Ovary (tissue), 10 donors: Measurements from ENCODE around the gene RARS2. TPM values are rescaled to one million over a fixed set of nuclear protein-coding genes. Genes with fewer than 3 reads are reported as not detected.

Experiments
- DNase-seq, 5 donors: peaks; one replicate each; pipeline ENCODE4 v3.0.0-alpha.2; 2019 to 2020
- H3K27ac ChIP-seq, 2 donors: fragments of 200-600 bp; one replicate each; pipeline versions ENCODE4 v1.5.1 to v1.8.0; 2019 to 2022
- H3K27me3 ChIP-seq: fragments of 200-600 bp; one replicate; pipeline ENCODE4 v1.8.0; 2022
- H3K36me3 ChIP-seq: fragments of 200-600 bp; sonication (generic); one replicate; pipeline ENCODE4 v1.5.1; 2019
- H3K4me1 ChIP-seq: one replicate; pipeline ENCODE4 v1.8.1; 2013; ENCODE audit warnings: mild to moderate bottlenecking, moderate library complexity; ENCODE audit not compliant: insufficient read depth
- H3K4me3 ChIP-seq: fragments of 200-600 bp; sonication (generic); one replicate; pipeline ENCODE4 v1.5.1; 2017
- H3K9me3 ChIP-seq, 2 donors: fragments of 200-600 bp in 1 of 2; sonication (generic) in 1 of 2; one replicate each; pipeline versions ENCODE4 v1.5.1 to v1.8.1; 2013 to 2019; ENCODE audit warnings: mild to moderate bottlenecking in 1 of 2, moderate library complexity in 1 of 2
- EP300 ChIP-seq: sonication (generic); formaldehyde crosslinking; IDR thresholded peaks from one replicate; pipeline ENCODE4 v1.6.1; 2017; ENCODE audit warnings: antibody characterized with exemption
- POLR2A ChIP-seq: fragments of 450-650 bp; IDR thresholded peaks from one replicate; pipeline ENCODE4 v1.6.1; 2017; ENCODE audit warnings: antibody characterized with exemption, mild to moderate bottlenecking, moderate library complexity
- WGBS, 3 donors: extraction: QIAGEN DNeasy Blood & Tissue Kit in 1 of 3; methylation state at CpG; one replicate each; pipeline versions ENCODE4 v1.1.5 to v1.1.7; 2013 to 2017; 5-methylcytosine and 5-hydroxymethylcytosine counted together
- intact Hi-C, 4 donors: fragments of 100-400 bp; cut with DNase I; formaldehyde crosslinking; loops; one replicate each; pipeline versions ENCODE4 v1.11.0 to v1.15.1; 2022 to 2023
- long read RNA-seq, 3 donors: library from polyadenylated mRNA in 2 of 3; unstranded in 2 of 3; transcript quantifications; one replicate each; pipeline ENCODE4 v2.0.0 and lab custom pipeline, GENCODE V29; 2021 to 2026
- polyA plus RNA-seq, 2 donors: library from polyadenylated mRNA; stranded (reverse); fragments of 200-250 nt in 1 of 2; fragments of 350-450 nt in 1 of 2; fragmentation: Illumina TruSeq in 1 of 2; extraction: RNeasy Lipid Tissue Mini Kit (QIAGEN cat#74804) in 1 of 2; gene quantifications; one replicate each; pipeline ENCODE4 v1.2.3, GENCODE V29; 2013 to 2014
- total RNA-seq, 7 donors: library from RNA; depleted of rRNA in 2 of 7; stranded (reverse); fragments of >200 nt in 2 of 7; fragmentation: NEBNext Ultra II Directional in 3 of 7; extraction: Animal tissue kit (Norgen Biotek cat#: 25700) in 3 of 7; gene quantifications; one replicate each; pipeline versions ENCODE4 v1.1.0 to v1.2.4, GENCODE V29; 2016 to 2023
- TF ChIP-seq, protein P1 (sequence below), 3 donors: fragments of 450-650 bp in 2 of 3; fragments of 200-600 bp in 1 of 3; IDR thresholded peaks; one replicate each; pipeline versions ENCODE4 v1.5.1 to v1.8.0; 2016 to 2022; ENCODE audit warnings: antibody characterized with exemption in 3 of 3, mild to moderate bottlenecking in 1 of 3
- donor health status: DM: no; HTN: no; CAD: no; lungs with moderate emphysema.
- donor health status: DM: no; HTN: no; CAD: no.
- donor health status: Bipolar disorder and iron deficiency.
- donor health status: DM: yes; HTN: yes; CAD: no.
- donor health status: DM: no; HTN: no; CAD: no.
- donor health status: DM: yes; HTN: yes; CAD: no.

RARS2 gene, protein sequence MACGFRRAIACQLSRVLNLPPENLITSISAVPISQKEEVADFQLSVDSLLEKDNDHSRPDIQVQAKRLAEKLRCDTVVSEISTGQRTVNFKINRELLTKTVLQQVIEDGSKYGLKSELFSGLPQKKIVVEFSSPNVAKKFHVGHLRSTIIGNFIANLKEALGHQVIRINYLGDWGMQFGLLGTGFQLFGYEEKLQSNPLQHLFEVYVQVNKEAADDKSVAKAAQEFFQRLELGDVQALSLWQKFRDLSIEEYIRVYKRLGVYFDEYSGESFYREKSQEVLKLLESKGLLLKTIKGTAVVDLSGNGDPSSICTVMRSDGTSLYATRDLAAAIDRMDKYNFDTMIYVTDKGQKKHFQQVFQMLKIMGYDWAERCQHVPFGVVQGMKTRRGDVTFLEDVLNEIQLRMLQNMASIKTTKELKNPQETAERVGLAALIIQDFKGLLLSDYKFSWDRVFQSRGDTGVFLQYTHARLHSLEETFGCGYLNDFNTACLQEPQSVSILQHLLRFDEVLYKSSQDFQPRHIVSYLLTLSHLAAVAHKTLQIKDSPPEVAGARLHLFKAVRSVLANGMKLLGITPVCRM
- total RNA-seq (10 to 100 TPM; 14.0 to 30.6 (median 24.6) TPM), polyA plus RNA-seq (10 to 100 TPM; 18.8 to 40.4 TPM)
- long read RNA-seq, donor 1, transcript RARS2-201 (20 exons, 1,818 nt): major isoform, 61 of 185 reads
- long read RNA-seq, donor 1, partial matches to known transcripts: 60 of 185 reads
- long read RNA-seq, donor 1, other reads (novel, unspliced or antisense): 64 of 185 reads
- long read RNA-seq, donor 2, transcript RARS2-201 (20 exons, 1,818 nt): major isoform, 11 of 109 reads
- long read RNA-seq, donor 2, partial matches to known transcripts: 81 of 109 reads
- long read RNA-seq, donor 2, other reads (novel, unspliced or antisense): 17 of 109 reads
- long read RNA-seq, donor 3, transcript RARS2-201 (20 exons, 1,818 nt): major isoform, 26 of 68 reads
- long read RNA-seq, donor 3, partial matches to known transcripts: 3 of 68 reads
- long read RNA-seq, donor 3, other reads (novel, unspliced or antisense): 39 of 68 reads

DNA sequence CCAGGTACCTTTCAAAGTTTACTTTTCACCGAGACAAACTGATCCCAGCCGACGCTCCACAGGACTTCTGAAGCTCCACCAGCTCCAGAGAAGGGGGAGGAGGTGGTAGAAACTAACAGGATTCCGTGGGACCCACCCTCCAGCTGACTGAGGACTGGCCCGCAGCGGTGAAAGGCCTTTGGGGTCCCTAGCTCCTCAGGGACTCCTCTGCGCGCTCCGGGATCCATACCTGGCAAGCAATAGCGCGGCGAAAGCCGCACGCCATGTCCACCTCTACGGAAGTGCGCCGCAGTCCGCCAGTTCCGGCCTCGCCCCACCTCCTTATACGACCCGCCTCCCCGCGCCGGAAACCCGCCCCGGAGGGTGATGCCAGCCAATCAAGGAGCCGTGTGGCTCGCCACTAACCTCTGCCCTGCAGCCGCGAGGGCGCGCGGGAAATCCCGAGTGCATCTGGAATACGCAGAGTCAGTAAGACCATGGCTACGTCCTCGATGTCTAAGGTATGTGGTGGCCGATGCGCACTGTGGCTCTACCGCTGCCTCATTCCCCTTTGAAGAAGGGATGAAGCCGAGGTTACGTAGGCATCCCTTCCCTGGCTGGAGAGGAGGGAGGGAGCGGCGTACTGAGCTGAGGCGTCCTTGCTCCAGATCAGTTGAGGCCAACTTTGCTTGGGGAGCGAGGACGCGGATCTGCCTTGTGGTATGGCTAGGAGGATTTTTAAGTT, at the start of gene RARS2, which contains the start of gene ORC3:
Gene RARS2 (minus strand): TSS at position 295 of the 724 bp plus-strand sequence. CDS start 30 bp downstream, at position 265.
Gene ORC3 (plus strand): TSS at position 443 of the 724 bp plus-strand sequence. CDS start 34 bp downstream, at position 477.
- H3K9me3 ChIP-seq: no peaks in the 10 kb centered on the region
- H3K4me3 ChIP-seq: peak within 1 kb of the TSS; percentile 52
- H3K27me3 ChIP-seq: no peaks in the 10 kb centered on the region
- H3K27ac ChIP-seq: peak within 1 kb of the TSS in 1 of 2 donors; percentile 37
- intact Hi-C loops: loop anchor here in 1 of 4 donors (10.0 kb wide), 2 partner anchors 185 to 435 kb away; partner anchors contain the start of genes CFAP206 and ZNF292
- TF ChIP-seq POLR2A (peak; percentile 83), EP300 (no peak)
- H3K36me3 ChIP-seq: no peaks in the 10 kb centered on the region
- 0% methylated on average over 48 to 49 of the region's 49 CpGs for WGBS, 3 donors
- H3K4me1 ChIP-seq: peaks cover 20% of the 10 kb centered on the region
- peak; percentile 94 to 97 (median 96) for DNase-seq

DNA sequence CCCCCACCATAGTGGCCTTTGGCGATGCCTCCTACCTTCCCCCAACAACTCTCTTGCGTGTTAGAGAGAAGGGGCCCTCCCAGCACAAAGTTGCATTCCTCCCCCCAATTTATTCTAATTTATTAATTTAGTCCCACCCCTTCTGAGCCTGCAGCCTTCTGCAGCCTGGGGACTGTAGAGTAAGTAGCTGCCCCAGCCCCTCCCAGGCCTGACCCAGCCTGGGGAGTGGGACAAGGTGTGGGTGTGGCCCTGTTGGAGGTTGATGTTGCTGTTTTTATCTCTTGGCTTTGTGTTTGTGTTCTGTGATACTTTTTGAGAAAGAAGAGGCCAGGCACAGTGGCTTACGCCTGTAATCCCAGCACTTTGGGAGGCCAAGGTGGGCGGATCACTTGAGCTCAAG, 49.6 kb upstream of the RARS2 start:
- TF ChIP-seq EP300: no peak
- intact Hi-C loops: no loop called here
- Histone ChIP-seq H3K9me3 (no peaks in the 10 kb centered on the region), H3K4me3 (no peak overlapping the region), H3K4me1 (no peaks in the 10 kb centered on the region), H3K27me3 (no peaks in the 10 kb centered on the region), H3K27ac (no peak overlapping the region), H3K36me3 (no peaks in the 10 kb centered on the region)
- WGBS, 3 donors: 96 to 98% (median 96%) methylated on average over 4 of the region's 4 CpGs
- DNase-seq: no peak

DNA sequence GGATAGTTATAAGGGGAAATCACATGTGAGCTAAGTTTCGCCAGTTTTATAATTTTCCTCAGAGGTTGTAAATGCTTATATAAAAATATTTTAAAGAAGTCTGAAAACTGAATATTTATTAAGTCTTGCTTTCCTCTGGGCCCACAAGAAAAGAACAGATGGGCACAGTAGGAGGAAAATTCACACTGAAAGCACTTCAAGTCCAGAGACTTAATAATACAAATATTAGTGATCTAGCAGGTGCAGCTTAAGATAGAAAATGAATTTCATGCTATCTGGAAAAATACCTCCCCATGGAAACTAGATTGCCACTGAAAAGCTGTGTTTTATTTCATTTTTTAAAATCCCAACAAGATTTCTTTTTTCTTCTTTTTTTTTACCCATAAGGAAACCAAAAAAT, 47.3 kb upstream of the RARS2 start:
- TF ChIP-seq, protein P1, sequence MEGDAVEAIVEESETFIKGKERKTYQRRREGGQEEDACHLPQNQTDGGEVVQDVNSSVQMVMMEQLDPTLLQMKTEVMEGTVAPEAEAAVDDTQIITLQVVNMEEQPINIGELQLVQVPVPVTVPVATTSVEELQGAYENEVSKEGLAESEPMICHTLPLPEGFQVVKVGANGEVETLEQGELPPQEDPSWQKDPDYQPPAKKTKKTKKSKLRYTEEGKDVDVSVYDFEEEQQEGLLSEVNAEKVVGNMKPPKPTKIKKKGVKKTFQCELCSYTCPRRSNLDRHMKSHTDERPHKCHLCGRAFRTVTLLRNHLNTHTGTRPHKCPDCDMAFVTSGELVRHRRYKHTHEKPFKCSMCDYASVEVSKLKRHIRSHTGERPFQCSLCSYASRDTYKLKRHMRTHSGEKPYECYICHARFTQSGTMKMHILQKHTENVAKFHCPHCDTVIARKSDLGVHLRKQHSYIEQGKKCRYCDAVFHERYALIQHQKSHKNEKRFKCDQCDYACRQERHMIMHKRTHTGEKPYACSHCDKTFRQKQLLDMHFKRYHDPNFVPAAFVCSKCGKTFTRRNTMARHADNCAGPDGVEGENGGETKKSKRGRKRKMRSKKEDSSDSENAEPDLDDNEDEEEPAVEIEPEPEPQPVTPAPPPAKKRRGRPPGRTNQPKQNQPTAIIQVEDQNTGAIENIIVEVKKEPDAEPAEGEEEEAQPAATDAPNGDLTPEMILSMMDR (IDR thresholded peaks at IDR 0.05): no peak
- no peak for TF ChIP-seq EP300
- no peak for TF ChIP-seq POLR2A
- no peaks in the 10 kb centered on the region for H3K9me3 ChIP-seq
- H3K27me3 ChIP-seq: no peaks in the 10 kb centered on the region
- intact Hi-C loops: no loop called here
- DNase-seq: no peak
- no peak overlapping the region for H3K4me3 ChIP-seq
- H3K27ac ChIP-seq: no peak overlapping the region
- 96 to 97% (median 96%) methylated on average over 1 of the region's 1 CpG for WGBS, 3 donors
- no peaks in the 10 kb centered on the region for H3K36me3 ChIP-seq
- H3K4me1 ChIP-seq: no peaks in the 10 kb centered on the region

DNA sequence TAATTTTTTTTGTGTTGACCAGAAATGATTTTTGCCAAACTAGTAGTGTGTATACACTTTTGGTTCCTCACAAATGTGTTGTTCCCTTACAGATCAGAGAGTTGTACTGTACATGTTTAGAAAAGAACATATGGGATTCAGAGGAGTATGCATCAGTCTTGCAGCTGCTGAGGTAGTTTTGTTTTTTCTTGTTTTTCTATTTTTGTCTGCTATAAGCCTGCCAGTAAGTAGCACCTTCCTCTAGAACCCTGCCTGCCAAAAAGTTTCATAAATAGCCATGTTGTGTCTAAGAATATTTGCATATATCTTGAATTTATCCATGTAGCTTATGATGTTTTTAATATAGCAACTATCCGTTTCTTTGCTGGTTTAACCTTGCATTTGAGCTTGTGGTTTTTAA, 46.5 kb upstream of the RARS2 start:
- Histone ChIP-seq H3K9me3 (no peaks in the 10 kb centered on the region), H3K27me3 (no peaks in the 10 kb centered on the region), H3K27ac (no peak overlapping the region), H3K4me3 (no peak overlapping the region), H3K4me1 (no peaks in the 10 kb centered on the region), H3K36me3 (no peaks in the 10 kb centered on the region)
- no peak for DNase-seq
- WGBS, 3 donors: 19 to 53% (median 24%) methylated on average over 1 of the region's 1 CpG
- TF ChIP-seq POLR2A (no peak), EP300 (no peak)
- TF ChIP-seq, protein P1 (IDR thresholded peaks at IDR 0.05): no peak
- intact Hi-C loops: no loop called here
